Measurements from ENCODE around the gene ZNF865.

GRCh38 chr19:55661826-55662225 is 56.4 kb downstream of the ZNF865 start:
- TF ChIP-seq ZNF274 (IDR thresholded peaks at IDR 0.05; ENCODE audit: low read depth, low read length) (no peak), YY1 (IDR thresholded peaks at IDR 0.05; ENCODE audit: insufficient read depth, insufficient read length) (no peak)

All from NT2/D1 (cell line).